Spleen (tissue), 11 donors: ENCODE results near the gene UFD1. TPM values are rescaled to one million over a fixed set of nuclear protein-coding genes. Genes with fewer than 3 reads are reported as not detected.

Experiments used
- DNase-seq: peaks from one replicate; pipeline ENCODE4 v3.0.0-alpha.2; 2020
- H3K27ac ChIP-seq, 8 donors: fragments of 200-600 bp; sonication (generic) in 7 of 8; 1 replicate in 4 of 8; 2 replicates in 4 of 8; pipeline versions ENCODE4 v1.5.0 to v1.8.0; 2016 to 2021; ENCODE audit warnings: inconsistent platforms in 4 of 8, mild to moderate bottlenecking in 4 of 8, moderate library complexity in 1 of 8
- H3K27me3 ChIP-seq, 7 donors: fragments of 200-600 bp; sonication (generic) in 6 of 7; replicated peaks in 1 of 7; 1 replicate in 4 of 7; 2 replicates in 3 of 7; pipeline versions ENCODE4 v1.5.0 to v1.8.0; 2016 to 2021; ENCODE audit warnings: inconsistent platforms in 3 of 7, mild to moderate bottlenecking in 1 of 7
- H3K36me3 ChIP-seq, 6 donors: fragments of 200-600 bp; sonication (generic) in 5 of 6; 1 replicate in 4 of 6; 2 replicates in 2 of 6; pipeline versions ENCODE4 v1.5.0 to v1.8.0; 2016 to 2021; ENCODE audit warnings: inconsistent platforms in 2 of 6
- H3K4me1 ChIP-seq, 6 donors: fragments of 200-600 bp; sonication (generic) in 5 of 6; 1 replicate in 3 of 6; 2 replicates in 3 of 6; pipeline versions ENCODE4 v1.5.0 to v1.8.0; 2016 to 2021; ENCODE audit warnings: inconsistent platforms in 3 of 6
- H3K4me3 ChIP-seq, 8 donors: fragments of 200-600 bp; sonication (generic) in 7 of 8; 1 replicate in 4 of 8; 2 replicates in 4 of 8; pipeline versions ENCODE4 v1.5.0 to v1.8.0; 2016 to 2021; ENCODE audit warnings: inconsistent platforms in 4 of 8, mild to moderate bottlenecking in 4 of 8, moderate library complexity in 2 of 8
- H3K9me3 ChIP-seq, 8 donors: fragments of 200-600 bp; sonication (generic) in 7 of 8; 1 replicate in 4 of 8; 2 replicates in 4 of 8; pipeline versions ENCODE4 v1.5.0 to v1.8.0; 2016 to 2021; ENCODE audit warnings: inconsistent platforms in 4 of 8
- CTCF ChIP-seq, 11 experiments: fragments of 200-600 bp in 7 of 11; fragments of 450-650 bp in 4 of 11; sonication (generic) in 4 of 11; IDR thresholded peaks in 8 of 11; conservative IDR thresholded peaks in 3 of 11; 1 replicate in 7 of 11; 2 replicates in 4 of 11; pipeline versions ENCODE4 v1.4.0 to v1.8.0; 2016 to 2021; ENCODE audit warnings: antibody characterized with exemption in 11 of 11, inconsistent platforms in 4 of 11, mild to moderate bottlenecking in 1 of 11
- POLR2A ChIP-seq, 3 donors: fragments of 450-650 bp; IDR thresholded peaks; one replicate each; pipeline ENCODE4 v1.5.1; 2017; ENCODE audit warnings: antibody characterized with exemption in 3 of 3, mild to moderate bottlenecking in 1 of 3
- POLR2AphosphoS5 ChIP-seq, 3 donors: sonication (generic); formaldehyde crosslinking; IDR thresholded peaks; one replicate each; pipeline ENCODE4 v1.5.1; 2017; ENCODE audit warnings: antibody characterized with exemption in 3 of 3
- WGBS, 5 donors: extraction: QIAGEN DNeasy Blood & Tissue Kit in 3 of 5; methylation state at CpG; one replicate each; pipeline versions ENCODE4 v1.1.5 to v1.1.7; 2013 to 2018; 5-methylcytosine and 5-hydroxymethylcytosine counted together
- intact Hi-C: fragments of 100-400 bp; cut with DNase I; formaldehyde crosslinking; loops from one replicate; pipeline ENCODE4 v1.15.0; 2023; ENCODE audit warnings: low total_unique reads
- polyA plus RNA-seq, 3 donors: library from polyadenylated mRNA; stranded (reverse); fragments of 200-250 nt; gene quantifications; one replicate each; pipeline ENCODE4 v1.2.1, GENCODE V29; 2013
- total RNA-seq, 7 donors: library from RNA; depleted of rRNA in 3 of 7; stranded (reverse); fragments of >200 nt in 3 of 7; fragmentation: NEBNext Ultra II Directional in 4 of 7; extraction: Animal tissue kit (Norgen Biotek cat#: 25700) in 4 of 7; gene quantifications; one replicate each; pipeline versions ENCODE4 v1.1.0 to v1.2.1, GENCODE V29; 2016 to 2021
- donor health status: healthy with polysubstance abuse.
- donor health status: DM: no; HTN: no; CAD: no; lungs with moderate emphysema.
- donor health status: DM: no; HTN: no; CAD: no.
- donor health status: Bipolar disorder and iron deficiency.
- donor health status: healthy.
- donor health status: DM: no; HTN: no; CAD: no.
- donor health status: DM: yes; HTN: yes; CAD: no.

The UFD1 gene
- total and polyA plus RNA-seq, 10 donors, result 35.6 to 55.4 (median 42.4) TPM

DNA sequence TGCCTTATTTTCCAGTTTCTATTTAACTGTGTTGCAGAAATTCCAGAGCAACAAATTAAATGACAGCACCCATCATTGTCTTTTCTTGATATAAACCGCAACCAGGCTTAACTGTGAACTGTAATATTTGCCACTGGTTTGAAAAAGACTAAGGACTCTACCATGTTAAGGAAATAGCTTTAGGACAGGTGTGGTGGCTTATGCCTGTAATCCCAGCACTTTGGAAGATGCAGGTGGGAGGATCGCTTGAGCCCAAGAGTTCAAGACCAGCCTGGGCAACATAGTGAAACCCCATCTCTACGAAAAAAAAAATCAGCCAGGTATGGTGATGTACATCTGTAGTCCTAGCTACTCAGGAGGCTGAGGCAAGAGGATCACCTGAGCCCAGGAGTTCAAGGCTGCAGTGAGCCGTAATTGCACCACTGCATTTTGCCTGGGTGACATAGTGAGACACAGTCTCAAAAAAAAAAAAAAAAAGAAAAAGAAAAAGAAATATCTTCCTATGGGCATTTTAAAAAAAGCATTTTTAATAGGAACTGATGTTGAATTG is 76.3 kb downstream of the UFD1 start:
- Histone ChIP-seq H3K27ac (no peak overlapping the region), H3K4me1 (no peaks in the 10 kb centered on the region), H3K4me3 (no peak overlapping the region), H3K36me3 (peaks cover 0 to 97% (median 50%) of the 10 kb centered on the region in 6 donors), H3K9me3 (no peaks in the 10 kb centered on the region), H3K27me3 (no peaks in the 10 kb centered on the region)
- TF ChIP-seq POLR2A (IDR thresholded peaks at IDR 0.05) (no peak), CTCF (IDR thresholded peaks at IDR 0.05 in 8 of 11, conservative IDR thresholded peaks at IDR 0.05 in 3 of 11) (no peak), POLR2AphosphoS5 (IDR thresholded peaks at IDR 0.05) (no peak)
- intact Hi-C loops, result no loop called here
- WGBS, 5 donors, result 93 to 100% (median 98%) methylated on average over 4 of the region's 4 CpGs
- DNase-seq, result no peak

- peaks cover 0 to 97% (median 49%) of the 10 kb centered on the region in 6 donors for H3K36me3 ChIP-seq
- TF ChIP-seq POLR2A (IDR thresholded peaks at IDR 0.05) (no peak), POLR2AphosphoS5 (IDR thresholded peaks at IDR 0.05) (no peak), CTCF (IDR thresholded peaks at IDR 0.05 in 8 of 11, conservative IDR thresholded peaks at IDR 0.05 in 3 of 11) (no peak)
- intact Hi-C loops, result no loop called here
Measured at GRCh38 chr22:19401483-19401882, 77.5 kb downstream of the UFD1 start.

GRCh38 chr22:19400881-19401280 is 78.1 kb downstream of the UFD1 start:
- peaks cover 1 to 97% (median 50%) of the 10 kb centered on the region in 6 donors for H3K36me3 ChIP-seq
- 95 to 98% (median 97%) methylated on average over 6 of the region's 6 CpGs for WGBS, 5 donors
- no peak overlapping the region for H3K4me3 ChIP-seq
- no peaks in the 10 kb centered on the region for H3K9me3 ChIP-seq
- no peak for TF ChIP-seq POLR2AphosphoS5 (IDR thresholded peaks at IDR 0.05)
- no peak for TF ChIP-seq POLR2A (IDR thresholded peaks at IDR 0.05)
- no peak for TF ChIP-seq CTCF (IDR thresholded peaks at IDR 0.05 in 8 of 11, conservative IDR thresholded peaks at IDR 0.05 in 3 of 11)
- H3K27ac ChIP-seq, result no peak overlapping the region
- no peak for DNase-seq
- intact Hi-C loops, result no loop called here
- no peaks in the 10 kb centered on the region for H3K4me1 ChIP-seq
- no peaks in the 10 kb centered on the region for H3K27me3 ChIP-seq

More at GRCh38 chr22:19401483-19401882, 77.5 kb downstream of the UFD1 start:
- H3K4me3 ChIP-seq, result no peak overlapping the region
- 94 to 98% (median 97%) methylated on average over 4 of the region's 4 CpGs for WGBS, 5 donors
- H3K4me1 ChIP-seq, result no peaks in the 10 kb centered on the region
- DNase-seq, result no peak
- no peak overlapping the region for H3K27ac ChIP-seq
- no peaks in the 10 kb centered on the region for H3K9me3 ChIP-seq
- H3K27me3 ChIP-seq, result no peaks in the 10 kb centered on the region

Other genes with a start within 250 kb of the UFD1 start
- 10 to 100 TPM in 1 of 7 donors, 1 to 10 TPM in 6; 4.4 to 12.4 (median 6.4) TPM for gene CLTCL1, start 187.5 kb downstream of the UFD1 start, total RNA-seq
- gene CLTCL1, start 187.5 kb downstream of the UFD1 start, polyA plus RNA-seq, result 1 to 10 TPM; 1.0 to 3.5 (median 2.0) TPM
- 10 to 100 TPM; 22.3 to 31.7 (median 26.6) TPM for gene HIRA, start 47.5 kb downstream of the UFD1 start, total RNA-seq
- gene HIRA, start 47.5 kb downstream of the UFD1 start, polyA plus RNA-seq, result 10 to 100 TPM in 1 of 3 donors, 1 to 10 TPM in 2; 8.9 to 12.2 (median 8.9) TPM
- 10 to 100 TPM; 11.7 to 29.3 (median 18.1) TPM for gene MRPL40, start 46.6 kb downstream of the UFD1 start, total RNA-seq
- 10 to 100 TPM; 40.6 to 55.7 (median 42.4) TPM for gene MRPL40, start 46.6 kb downstream of the UFD1 start, polyA plus RNA-seq
- 10 to 100 TPM; 28.8 to 48.8 (median 34.1) TPM for gene C22orf39, start 31.5 kb downstream of the UFD1 start, total RNA-seq
- gene C22orf39, start 31.5 kb downstream of the UFD1 start, polyA plus RNA-seq, result 10 to 100 TPM; 34.0 to 41.9 (median 41.2) TPM
- gene CDC45, start 727 bp upstream of the UFD1 start, total RNA-seq, result 1 to 10 TPM; 1.5 to 7.3 (median 4.5) TPM
- 1 to 10 TPM; 5.1 to 6.7 (median 5.6) TPM for gene CDC45, start 727 bp upstream of the UFD1 start, polyA plus RNA-seq
- gene CLDN5, start 45.2 kb upstream of the UFD1 start, total RNA-seq, result 100 to 1,000 TPM in 1 of 7 donors, 10 to 100 TPM in 6; 29.5 to 167 (median 65.8) TPM
- 10 to 100 TPM; 18.1 to 69.3 (median 35.8) TPM for gene CLDN5, start 45.2 kb upstream of the UFD1 start, polyA plus RNA-seq
- gene SEPTIN5, start 235.3 kb upstream of the UFD1 start, total RNA-seq, result 10 to 100 TPM in 6 of 7 donors, 1 to 10 TPM in 1; 9.2 to 19.2 (median 13.1) TPM
- 1 to 10 TPM; 4.0 to 7.5 (median 4.3) TPM for gene SEPTIN5, start 235.3 kb upstream of the UFD1 start, polyA plus RNA-seq
- 10 to 100 TPM in 6 of 7 donors, 1 to 10 TPM in 1; 6.9 to 25.4 (median 16.5) TPM for gene GP1BB, start 244.3 kb upstream of the UFD1 start, total RNA-seq
- gene GP1BB, start 244.3 kb upstream of the UFD1 start, polyA plus RNA-seq, result 1 to 10 TPM; 4.2 to 5.1 (median 4.8) TPM